HG03469 (cell line): Measurements from ENCODE around the gene PCDH7.

Experiments
- ATAC-seq: cut with Tn5 transposase; IDR thresholded peaks from one replicate; pipeline ENCODE4 v1.9.1; 2021; ENCODE audit warnings: mild to moderate bottlenecking, moderate library complexity, moderate number of reproducible peaks; ENCODE audit not compliant: unreplicated experiment

The PCDH7 gene, protein sequence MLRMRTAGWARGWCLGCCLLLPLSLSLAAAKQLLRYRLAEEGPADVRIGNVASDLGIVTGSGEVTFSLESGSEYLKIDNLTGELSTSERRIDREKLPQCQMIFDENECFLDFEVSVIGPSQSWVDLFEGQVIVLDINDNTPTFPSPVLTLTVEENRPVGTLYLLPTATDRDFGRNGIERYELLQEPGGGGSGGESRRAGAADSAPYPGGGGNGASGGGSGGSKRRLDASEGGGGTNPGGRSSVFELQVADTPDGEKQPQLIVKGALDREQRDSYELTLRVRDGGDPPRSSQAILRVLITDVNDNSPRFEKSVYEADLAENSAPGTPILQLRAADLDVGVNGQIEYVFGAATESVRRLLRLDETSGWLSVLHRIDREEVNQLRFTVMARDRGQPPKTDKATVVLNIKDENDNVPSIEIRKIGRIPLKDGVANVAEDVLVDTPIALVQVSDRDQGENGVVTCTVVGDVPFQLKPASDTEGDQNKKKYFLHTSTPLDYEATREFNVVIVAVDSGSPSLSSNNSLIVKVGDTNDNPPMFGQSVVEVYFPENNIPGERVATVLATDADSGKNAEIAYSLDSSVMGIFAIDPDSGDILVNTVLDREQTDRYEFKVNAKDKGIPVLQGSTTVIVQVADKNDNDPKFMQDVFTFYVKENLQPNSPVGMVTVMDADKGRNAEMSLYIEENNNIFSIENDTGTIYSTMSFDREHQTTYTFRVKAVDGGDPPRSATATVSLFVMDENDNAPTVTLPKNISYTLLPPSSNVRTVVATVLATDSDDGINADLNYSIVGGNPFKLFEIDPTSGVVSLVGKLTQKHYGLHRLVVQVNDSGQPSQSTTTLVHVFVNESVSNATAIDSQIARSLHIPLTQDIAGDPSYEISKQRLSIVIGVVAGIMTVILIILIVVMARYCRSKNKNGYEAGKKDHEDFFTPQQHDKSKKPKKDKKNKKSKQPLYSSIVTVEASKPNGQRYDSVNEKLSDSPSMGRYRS (N-terminal part only)

DNA sequence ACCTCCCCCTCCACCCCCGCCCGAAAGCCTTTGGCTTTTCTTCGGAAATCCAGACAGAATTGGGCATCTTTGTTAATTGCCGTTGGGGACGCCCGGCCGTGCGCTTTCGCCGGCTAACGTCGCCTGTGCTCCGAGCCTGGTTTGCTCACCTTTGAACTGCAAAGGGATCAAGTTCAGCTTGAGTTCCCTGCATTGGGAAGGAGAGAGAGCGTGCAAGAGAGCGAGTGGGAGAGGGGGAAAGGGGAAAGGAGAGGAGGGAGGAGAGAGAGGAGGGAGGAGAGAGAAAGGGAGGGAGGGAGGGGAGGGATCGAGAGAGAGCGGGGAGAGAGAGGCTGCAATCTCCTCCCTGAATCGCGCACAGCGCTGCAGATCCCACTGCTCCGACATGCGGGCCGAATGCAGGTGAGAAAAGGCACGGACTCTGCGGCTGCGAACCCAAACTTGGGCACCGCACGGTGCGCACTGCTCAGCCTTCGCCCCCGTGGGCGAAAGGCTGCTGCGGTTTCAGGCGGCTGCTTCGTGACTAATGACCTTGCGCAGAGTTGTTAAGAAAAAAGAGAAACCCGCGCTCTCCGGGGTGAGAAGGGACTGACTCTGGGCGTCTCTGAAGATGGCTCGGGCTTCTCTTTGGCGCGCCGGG, at the start of gene PCDH7:
PCDH7 (plus strand) TSS at position 349 of the 640 bp plus-strand sequence. CDS start 1,054 bp downstream, outside the sequence.
- ATAC-seq: no peak

DNA sequence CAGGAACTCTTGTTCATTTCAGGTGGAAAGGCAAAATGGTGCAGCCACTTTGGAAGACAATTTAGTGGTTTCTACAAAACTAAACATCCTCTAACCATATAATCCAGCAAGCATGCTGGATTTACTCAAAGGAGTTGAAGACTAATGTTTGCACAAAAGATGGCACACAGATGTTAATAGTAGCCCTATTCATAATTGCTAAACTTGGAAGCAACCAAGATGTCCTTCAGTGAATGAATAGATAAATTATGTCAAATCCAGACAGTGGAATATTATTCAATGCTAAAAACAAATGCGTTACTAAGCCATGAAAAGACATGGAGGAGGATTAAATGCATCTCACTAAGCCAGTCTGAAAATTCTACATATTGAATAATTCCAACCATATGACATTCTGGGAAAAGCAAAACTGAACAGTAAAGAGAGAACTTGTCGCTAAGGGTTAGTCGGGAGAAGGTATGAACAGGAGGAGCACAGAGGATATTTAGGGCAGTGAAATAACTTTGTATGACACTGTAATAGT, 48.2 kb upstream of the PCDH7 start:
- ATAC-seq: no peak

DNA sequence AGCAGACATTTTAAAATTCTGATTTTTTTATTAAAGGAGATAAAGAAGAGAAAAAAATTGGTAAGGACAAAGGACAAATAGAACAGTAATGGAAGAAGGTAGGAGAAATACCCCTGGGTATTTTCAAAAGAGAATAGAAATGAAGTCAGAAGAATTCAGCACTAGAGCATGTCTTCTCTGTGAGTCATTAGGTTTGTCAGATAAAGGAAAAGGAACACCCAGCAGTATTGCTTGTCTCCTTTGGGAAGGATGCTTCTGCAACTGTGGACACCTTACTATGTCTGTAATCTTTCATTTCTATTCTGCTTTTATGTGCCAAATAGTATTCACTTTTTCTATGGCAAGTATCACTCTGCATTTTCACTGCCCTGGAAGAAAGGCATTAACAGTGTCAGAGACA, 24.0 kb upstream of the PCDH7 start:
- no peak for ATAC-seq

DNA sequence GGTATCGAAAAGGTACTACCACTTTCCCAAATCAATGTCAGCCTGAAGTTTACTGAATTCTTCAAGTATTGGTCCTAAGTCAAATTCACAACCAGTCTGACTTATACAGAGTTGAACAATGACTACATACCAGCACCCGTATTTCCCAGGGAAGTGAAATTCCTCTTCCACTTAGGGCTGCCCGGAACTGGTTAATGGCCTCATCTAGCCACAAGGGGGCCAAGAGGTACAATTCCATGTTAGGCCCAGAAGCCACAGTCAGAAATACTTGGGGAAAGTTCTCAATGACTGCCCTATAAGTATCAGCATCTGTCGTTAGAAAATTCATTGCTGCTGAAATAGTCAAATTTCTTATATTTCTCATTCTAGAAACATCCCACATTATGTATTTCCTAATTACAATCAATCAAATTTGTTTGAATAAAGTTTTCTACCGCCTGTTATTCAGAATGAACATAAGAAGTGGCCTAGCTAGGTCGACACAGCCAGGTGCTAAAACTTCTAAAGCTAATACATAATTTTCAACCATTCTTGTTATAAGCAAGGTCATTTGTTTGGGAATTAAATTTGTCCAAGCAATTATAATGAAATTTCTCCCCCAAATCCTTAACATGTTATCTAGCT, 5.6 kb upstream of the PCDH7 start:
- ATAC-seq: no peak

DNA sequence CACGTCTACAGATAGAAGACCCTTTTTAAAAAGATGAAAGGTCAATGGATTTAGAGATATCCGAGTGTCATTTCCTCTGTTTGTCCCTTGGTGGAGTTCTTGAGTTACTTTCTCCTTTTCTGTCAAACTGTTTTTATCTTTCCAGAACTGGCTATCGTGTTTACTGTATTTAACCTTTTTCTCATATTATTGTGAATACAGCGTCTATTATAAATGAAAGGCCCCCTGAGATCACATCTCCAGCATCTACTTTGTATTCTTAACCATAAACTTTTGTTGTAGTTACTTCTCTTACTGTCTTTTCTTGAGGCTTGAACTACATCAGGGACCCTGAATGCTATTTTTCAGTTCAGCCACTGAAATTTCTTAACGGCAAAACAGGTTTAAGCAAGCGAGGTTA, 4.0 kb upstream of the PCDH7 start:
- no peak for ATAC-seq

DNA sequence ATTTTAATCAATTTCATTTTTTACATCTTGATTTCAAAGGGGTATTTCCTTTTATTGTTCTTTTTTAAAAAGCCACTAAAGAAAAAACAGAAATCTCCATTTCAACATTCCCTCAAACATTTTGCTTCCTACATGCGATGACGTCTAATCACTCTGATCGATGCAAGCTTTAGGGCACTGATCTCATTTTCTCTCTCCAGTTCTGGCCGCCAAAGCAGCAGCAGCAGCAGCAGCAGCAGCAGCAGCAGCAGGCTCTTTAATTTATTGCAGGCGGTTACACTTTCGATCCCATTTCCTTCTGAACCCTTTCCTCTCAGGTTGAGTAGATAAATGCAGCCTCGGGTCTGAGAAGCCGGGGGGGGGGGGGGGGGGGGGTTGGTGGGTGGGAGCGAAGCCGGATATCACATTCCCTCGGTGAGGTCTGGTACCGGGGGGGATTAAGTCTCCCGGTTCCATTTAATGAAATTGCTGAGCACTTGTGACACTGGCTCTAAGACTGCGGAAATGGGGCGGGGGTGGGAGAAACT, 3.4 kb upstream of the PCDH7 start:
- no peak for ATAC-seq

DNA sequence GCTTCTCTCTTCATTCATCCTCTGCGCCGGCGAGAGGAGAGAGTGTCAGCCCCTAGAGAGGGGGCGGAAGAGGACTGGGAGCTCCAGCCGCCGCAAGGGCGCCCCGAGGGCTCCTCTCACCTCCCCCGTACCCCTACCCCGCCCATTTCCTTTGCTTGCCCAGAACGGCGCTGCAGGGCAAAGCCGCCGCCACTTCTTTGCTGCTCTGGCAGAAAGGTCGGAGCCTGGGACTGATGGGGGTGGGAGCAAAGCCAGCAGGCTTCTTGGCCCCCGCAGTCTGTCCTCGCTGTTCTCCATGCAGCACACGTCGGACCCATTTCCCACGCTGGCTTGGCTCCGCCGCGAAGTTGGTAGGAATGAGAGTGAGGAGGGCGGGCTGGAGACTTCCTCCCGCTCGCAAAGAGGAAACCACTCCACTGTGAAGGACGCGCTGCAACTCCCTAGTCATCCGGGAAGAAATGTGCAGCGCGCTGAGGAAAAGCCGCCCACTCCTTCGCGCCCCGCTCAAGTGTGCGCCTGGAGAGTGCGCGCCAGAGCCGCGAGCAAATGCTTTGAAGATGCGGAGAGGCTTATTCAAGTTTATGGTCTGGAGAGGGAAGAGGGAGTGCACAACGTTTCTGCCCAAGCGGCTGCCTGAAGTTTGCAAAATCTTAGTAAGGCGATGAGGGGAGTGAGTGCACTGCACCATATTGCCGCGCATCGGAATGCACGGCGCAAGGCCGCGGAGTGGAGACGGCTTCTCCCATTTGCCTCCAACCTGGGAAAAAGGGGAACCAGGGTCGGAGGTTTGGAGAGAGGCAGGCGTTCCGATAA, 2.8 kb upstream of the PCDH7 start:
- ATAC-seq: no peak

DNA sequence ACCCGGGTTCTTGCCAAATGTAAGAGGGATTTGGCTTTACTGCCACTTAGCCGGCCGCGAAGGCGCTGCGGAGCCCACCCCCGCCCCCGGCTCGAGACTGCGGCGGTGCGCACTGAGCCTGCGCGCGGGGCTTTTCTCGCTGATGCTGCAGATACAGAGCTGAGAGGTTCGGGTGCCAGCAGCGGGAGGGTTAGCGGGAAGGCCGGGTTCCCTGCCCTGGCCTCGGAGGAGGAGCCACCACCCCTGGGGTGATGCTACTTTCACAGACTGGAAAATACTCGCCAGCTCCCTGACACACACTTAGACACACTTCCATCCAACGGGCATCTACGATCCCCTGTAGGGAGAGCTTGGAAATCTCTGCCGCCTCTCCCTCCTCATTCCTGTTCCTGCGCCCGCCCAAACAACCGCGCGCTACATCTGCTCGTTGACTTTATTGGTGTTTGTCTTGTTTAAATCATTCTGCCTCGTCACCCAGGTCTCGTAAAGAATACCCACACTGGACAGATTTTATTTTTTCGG, 2.1 kb upstream of the PCDH7 start:
- ATAC-seq: no peak

DNA sequence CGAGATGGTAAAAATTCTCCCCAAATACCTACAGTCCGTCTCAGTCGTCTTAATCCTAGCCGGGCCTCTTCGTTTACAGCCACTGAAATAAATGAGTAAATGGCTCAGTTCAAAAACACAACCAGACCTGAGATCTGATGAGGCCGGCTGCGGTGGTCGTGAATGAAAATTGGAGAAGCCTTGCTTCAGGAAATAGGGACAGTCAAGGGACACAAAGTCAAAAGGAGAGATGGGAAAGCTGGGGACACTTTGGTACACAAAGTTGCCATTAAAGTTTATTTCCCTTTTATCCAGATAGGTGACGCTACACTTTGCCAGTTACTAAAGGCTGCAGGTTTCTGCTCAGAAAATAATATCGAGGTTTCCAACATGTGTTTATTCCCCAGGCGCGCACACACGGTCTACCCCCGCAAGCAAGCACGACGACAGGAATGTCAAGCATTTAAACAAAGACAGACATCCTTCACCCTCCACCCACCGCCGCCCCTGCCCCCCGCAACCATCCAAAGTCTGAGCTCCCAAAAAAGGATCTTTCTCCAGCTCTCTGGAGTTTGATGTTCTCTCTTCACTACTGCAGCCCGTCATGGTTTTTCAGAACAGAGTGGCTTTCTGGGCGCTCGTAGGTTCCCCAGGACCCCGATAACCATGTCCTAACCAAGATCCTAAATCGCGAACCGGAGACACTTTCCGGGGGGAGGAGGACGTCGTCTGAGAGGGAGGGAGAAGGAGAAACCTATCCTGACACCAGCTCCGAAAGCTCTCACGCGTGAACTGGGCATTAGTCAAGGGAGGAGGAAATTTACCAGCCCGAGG, 1.3 kb upstream of the PCDH7 start:
- no peak for ATAC-seq

DNA sequence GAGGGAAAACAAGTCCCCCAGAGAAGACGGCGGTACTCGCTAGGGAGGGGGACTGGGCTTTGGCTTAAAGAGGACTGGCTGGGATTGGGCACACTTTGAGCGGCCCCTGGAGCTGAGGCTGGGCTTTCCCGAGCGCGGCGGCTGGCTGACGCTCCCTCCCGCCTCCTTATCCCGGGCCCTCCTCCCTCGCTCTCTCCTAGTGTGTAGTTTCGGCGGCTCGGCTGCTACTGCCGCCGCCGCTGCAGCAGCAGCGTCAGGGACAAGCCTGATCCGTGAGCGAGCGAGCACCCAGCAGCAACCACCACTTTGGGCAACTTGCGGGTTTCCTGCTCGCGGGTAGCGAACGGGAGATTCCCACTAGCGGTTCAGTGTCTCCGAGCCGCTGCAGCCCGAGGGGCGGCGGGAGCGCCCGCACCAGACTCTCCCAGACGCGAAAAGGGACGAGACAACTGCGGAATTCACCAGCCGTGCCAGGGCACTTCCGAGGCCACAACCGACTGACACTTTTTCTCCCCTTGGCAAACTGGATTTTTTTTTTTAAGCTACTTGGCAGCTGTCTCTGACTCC, 632 bp upstream of the PCDH7 start:
- no peak for ATAC-seq

DNA sequence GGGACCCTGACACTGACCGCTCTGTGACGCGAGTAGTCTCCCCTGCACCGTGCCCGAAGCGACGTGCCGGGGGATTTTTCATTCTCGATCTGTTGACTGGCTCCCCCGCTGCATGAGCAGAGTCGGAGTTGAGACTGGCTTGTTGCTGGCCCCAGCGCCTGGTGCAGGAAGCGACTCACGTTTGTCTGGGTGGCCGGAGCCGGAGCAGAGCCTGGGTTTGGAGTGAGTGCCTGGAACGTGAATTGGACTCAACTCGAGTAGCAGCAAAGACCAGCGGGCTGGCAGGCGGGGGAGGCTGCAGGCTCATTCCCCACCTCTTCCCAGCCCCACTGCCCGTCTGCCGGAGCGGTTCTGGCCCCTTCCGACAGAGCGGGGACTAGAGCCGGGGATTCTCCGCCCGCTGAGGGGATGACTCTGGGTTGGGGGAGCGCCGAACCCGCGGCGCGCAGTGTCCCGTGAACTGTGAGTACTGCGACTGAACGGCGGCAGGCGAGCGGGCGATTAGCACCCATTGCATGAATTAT, 554 bp downstream of the PCDH7 start:
- ATAC-seq: no peak

DNA sequence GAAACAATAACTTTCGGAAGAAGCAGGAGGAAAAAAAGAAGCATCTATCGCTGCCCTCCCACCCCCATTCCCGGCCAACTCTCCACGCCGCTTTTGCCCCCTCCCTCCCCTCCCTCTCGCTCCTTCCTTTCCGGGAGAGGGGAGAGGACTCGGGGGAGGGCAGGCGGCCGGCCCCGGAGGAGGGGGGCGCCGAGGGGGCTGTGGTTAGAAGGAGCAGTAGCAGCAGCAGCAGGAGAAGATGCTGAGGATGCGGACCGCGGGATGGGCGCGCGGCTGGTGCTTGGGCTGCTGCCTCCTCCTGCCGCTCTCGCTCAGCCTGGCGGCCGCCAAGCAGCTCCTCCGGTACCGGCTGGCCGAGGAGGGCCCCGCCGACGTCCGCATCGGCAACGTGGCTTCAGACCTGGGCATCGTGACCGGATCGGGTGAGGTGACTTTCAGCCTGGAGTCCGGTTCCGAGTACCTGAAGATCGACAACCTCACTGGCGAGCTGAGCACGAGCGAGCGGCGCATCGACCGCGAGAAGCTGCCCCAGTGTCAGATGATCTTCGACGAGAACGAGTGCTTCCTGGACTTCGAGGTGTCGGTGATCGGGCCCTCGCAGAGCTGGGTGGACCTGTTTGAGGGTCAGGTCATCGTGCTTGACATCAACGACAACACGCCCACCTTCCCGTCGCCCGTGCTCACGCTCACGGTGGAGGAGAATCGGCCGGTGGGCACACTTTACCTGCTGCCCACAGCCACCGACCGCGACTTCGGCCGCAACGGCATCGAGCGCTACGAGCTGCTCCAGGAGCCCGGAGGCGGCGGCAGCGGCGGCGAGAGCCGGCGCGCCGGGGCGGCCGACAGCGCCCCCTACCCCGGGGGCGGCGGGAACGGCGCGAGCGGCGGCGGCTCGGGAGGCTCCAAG, 1.3 kb downstream of the PCDH7 start:
- no peak for ATAC-seq

DNA sequence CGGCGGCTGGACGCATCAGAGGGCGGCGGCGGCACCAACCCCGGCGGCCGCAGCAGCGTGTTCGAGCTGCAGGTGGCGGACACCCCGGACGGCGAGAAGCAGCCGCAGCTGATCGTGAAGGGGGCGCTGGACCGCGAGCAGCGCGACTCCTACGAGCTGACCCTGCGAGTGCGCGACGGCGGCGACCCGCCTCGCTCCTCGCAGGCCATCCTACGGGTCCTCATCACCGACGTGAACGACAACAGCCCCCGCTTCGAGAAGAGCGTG, 1.9 kb downstream of the PCDH7 start:
- ATAC-seq: no peak

DNA sequence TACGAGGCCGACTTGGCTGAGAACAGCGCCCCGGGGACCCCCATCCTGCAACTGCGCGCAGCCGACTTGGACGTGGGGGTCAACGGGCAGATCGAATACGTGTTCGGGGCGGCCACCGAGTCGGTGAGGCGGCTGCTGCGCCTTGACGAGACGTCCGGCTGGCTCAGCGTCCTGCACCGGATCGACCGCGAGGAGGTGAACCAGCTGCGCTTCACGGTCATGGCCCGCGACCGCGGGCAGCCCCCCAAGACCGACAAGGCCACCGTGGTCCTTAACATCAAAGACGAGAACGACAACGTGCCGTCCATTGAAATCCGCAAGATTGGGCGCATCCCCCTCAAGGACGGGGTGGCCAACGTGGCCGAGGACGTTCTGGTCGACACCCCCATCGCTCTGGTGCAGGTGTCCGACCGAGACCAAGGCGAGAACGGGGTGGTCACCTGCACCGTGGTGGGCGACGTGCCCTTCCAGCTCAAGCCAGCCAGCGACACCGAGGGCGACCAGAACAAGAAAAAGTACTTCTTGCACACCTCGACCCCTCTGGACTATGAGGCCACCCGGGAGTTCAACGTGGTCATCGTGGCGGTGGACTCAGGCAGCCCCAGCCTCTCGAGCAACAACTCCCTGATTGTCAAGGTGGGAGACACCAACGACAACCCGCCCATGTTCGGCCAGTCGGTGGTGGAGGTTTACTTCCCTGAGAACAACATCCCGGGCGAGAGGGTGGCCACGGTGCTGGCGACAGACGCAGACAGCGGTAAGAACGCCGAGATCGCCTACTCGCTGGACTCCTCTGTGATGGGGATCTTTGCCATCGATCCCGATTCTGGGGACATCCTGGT, 2.4 kb downstream of the PCDH7 start:
- ATAC-seq: no peak

DNA sequence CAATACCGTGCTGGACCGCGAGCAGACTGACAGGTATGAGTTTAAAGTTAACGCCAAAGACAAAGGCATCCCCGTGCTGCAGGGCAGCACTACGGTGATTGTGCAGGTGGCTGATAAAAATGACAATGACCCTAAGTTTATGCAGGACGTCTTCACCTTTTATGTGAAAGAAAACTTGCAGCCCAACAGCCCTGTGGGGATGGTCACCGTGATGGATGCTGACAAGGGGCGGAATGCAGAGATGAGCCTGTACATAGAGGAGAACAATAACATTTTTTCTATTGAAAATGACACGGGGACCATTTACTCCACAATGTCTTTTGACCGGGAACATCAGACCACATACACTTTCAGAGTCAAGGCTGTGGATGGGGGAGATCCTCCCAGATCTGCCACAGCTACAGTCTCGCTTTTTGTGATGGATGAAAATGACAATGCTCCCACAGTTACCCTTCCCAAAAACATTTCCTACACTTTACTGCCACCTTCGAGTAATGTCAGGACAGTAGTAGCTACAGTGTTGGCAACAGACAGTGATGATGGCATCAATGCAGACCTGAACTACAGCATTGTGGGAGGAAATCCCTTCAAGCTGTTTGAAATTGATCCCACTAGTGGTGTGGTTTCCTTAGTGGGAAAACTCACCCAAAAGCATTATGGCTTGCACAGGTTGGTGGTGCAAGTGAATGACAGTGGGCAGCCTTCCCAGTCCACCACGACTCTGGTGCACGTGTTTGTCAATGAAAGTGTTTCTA, 3.2 kb downstream of the PCDH7 start:
- no peak for ATAC-seq
